HG03558 (cell line): ENCODE results near the gene UST.
"Not testable (repeated sequence)": the region's sequence is repeated elsewhere in the genome, so short reads cannot be mapped to it uniquely, and the experiment has no call there.

Experiments
- ATAC-seq: cut with Tn5 transposase; IDR thresholded peaks from one replicate; pipeline ENCODE4 v1.9.1; 2021; ENCODE audit warnings: moderate number of reproducible peaks; ENCODE audit not compliant: unreplicated experiment; ENCODE audit errors: extremely low read depth

The UST gene

DNA sequence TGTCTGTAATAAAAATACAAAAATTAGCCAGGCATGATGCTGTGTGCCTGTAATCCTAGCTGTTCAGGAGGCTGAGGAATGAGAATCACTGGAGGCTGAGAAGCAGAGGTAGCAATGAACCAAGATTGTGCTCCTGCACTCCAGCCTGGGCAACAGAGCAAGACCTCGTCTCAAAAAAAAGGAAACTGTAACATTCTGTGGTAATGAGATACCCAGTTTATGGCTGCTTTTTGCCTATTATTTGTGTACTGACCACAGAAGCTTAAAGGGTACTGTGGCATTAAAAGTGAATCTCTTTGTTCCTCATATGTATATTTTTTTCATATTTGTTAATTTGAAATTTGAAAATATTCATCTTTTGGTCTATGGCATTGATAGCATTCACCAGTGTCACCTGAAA is 185.4 kb downstream of the UST start:
- ATAC-seq: no peak

- ATAC-seq: no peak
Measured at GRCh38 chr6:148932731-148933130, 185.9 kb downstream of the UST start.

DNA sequence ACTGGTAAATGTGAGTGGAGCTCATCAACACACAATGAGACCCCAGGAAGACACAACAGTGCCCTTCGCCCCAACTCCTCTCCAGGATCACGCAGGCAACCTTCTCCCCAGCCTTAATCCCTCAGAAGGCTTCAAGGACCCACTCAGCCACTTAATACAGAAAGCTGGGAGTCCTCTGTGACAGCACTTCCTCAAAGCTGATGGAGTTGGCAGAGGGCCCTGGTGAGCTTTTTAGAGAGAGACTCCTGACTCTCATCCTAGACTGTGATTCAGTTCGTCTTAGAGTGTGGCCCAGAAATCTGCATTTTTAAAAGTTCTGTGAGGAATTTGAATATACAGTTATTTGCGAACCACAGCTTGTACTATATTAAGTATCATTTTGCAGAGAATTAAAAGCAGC is 187.7 kb downstream of the UST start:
- no peak for ATAC-seq

- no peak for ATAC-seq
Measured at GRCh38 chr6:148934961-148935360, 188.1 kb downstream of the UST start.

- no peak for ATAC-seq
Measured at GRCh38 chr6:148935705-148936435, 189.0 kb downstream of the UST start.

DNA sequence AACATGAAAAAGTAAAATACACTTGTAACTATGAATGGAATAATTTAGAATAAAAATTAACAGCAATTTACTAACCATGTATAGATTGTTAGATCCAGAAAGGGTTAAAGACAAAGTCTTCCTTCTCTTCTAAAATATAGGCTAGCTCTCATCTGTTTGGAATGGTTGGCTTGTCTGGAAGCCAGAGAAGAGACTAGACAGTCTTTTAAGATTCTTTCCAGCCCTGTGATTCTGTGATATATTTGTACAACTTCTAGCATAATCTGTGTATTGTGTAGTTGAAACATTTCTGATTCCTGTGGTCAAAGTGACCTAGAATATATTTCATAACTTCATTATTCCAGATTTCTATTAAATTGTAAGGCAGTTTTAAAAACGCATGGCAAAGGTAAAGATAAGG is 196.6 kb downstream of the UST start:
- ATAC-seq: no peak

- ATAC-seq: no peak
Measured at GRCh38 chr6:148944608-148945007, 197.8 kb downstream of the UST start.

DNA sequence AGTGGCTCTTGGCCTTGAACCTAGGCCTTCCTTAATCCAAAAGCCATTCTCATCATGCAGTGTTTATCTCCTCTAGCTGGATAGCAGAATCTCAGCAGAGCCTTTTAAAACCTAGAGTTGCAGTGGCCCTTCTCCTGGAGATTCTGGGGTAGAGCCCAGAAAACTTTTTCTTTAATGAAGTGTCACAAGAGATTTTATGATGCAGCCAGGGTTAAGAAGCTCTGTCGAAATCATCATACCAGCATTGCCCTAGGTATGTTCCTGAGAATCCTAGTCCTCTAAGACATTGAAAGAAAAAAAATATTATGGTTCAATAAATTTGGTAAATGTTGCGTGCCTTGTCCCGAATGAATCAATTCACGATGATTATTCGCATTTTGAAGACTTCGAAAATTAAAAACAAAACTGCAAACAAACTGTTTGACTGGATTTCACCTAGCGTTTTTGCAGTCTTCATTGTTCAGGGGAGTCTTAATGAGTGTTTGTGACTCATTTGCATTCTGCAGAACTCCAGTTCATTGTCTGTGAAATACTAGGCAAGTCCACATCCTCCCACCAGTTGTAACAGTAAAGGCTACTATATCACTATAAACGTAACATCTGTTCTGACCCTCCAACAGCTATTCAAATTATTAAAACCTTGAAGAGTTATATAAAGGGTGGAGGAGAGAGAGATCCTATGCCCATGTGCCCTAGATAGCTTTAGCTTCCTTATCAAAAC is 198.6 kb downstream of the UST start:
- ATAC-seq: no peak

GRCh38 chr6:148947621-148948444 is 201.0 kb downstream of the UST start:
- no peak for ATAC-seq

DNA sequence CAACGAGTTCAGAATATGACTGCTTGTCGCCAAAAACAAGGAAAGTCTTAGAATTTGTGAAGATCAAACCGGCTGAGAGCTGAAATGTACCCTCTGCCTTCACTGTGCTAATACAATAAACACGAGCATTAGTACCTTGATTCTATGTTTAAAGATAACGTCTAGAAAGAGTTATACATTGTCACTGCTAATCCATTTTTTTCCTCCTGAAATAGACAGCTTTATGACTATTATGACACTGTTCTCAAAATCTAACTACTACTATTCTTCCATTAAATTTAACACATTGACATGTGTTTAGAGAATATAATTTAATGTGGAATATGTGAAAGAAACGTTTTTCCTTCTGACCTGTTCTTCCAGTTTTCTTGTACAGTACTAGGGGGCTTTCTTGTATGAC is 204.8 kb downstream of the UST start:
- no peak for ATAC-seq

DNA sequence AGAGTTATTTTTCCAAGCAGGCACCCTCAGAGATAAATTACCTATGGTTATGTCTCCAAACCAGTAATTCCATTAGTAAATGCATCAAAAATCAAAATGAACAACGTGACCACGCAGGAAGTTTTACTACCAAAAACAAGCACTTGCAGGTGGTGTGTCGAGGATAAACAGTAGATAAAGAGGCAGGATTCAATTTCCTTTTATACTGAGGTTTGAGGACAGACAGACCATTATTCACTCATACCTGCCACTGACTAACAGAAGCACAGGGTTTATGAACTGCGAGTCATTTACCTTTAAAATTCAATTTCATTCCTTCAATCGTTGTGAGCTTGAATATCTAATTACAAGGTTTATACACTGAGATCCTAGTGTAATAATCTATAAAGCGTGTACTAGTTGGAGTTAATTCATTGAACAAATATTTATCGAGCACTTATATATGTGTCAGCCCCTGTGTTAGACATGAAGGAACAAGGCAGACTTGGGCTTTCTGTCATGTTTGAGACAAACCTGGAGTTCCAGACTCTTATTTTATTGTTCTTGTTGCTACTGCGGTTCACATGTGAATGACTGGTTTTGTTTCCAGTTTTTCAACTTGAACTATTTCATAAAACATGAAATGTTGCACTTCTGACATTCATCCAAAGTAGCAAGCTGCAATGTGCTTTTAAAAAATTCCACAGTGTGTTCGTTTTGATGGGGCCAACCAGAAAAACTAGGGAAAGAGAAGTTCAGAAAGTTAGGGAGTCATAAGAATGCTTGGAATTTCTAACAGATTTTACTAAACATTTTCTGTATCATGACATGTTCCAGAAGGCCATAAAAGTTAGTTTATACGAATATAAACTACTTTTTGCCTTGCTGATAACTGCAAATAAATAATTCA is 205.6 kb downstream of the UST start:
- ATAC-seq: no peak

GRCh38 chr6:148954461-148954860 is 207.6 kb downstream of the UST start:
- no peak for ATAC-seq

GRCh38 chr6:148954934-148955333 is 208.1 kb downstream of the UST start:
- no peak for ATAC-seq

DNA sequence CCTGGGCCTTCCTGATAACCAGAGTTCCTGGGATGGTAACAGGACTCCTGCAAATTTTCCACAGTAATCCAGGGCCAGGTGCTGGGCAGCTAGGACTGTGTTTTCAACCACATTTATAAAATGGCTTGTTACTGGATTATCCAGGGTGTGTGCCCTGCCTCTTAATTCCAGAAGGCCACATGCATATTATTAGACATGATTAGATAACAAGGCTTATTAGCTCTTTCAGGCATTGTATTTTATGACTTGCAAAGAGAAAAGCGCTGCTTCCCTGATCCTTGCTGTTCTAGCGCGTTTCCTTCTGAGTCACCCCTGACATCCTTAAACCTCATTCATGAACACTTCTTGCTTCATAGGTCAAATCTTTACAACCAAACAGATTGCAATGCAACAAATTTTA is 208.6 kb downstream of the UST start:
- no peak for ATAC-seq

DNA sequence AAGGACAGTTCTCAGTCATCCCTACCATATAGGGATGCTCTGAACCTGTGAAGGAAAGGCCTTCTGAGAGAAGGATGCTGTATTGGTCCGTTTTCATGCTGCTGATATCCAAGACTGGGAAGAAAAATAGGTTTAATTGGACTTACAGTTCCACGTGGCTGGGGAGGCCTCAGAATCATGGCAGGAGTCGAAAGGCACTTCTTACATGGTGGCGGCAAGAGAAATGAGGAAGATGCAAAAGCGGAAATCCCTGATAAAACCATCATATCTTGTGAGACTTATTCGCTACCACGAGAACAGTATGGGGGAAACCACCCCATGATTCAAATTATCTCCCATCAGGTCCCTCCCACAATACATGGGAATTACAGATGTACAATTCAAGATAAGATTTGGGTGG is 209.3 kb downstream of the UST start:
- ATAC-seq: not testable (repeated sequence)

DNA sequence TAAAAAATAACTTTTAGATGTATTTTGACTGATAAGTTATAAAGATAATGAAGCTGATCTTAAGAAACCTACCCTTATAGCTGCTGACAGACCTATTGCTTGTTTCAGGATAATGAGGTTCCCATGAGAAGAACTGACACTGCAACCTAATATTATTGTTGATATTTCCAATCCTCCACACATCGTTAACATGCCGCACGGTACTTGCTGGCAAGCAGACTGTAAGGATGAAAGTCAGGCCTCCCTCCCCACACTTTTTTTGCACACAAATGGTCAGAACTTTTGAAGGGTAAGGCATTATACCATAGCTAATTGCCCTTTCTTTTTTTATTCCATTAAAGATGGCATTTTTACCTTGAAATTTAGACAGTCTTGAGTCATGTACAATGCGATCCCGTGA is 210.9 kb downstream of the UST start:
- ATAC-seq: no peak

DNA sequence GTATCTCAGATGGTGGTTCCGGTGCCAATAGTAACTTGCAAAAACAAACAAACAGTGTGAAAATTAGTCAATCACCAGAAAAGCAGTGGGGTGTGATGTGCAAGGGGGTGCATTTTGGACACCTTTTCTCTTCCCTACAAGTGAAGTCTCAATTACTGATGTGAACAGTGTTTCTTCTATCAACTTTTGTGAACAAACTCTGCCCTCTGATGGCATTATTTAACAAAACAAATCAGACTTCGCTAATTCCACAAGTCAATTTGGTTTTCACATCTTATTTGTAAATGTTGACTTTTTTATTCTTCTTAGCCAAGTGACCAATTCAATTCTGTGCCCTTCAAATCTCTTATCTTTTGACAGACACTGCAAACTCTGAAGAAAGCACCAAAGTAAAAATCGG is 212.2 kb downstream of the UST start:
- no peak for ATAC-seq

- ATAC-seq: no peak
Measured at GRCh38 chr6:148959501-148959900, 212.7 kb downstream of the UST start.

GRCh38 chr6:148962854-148963515 is 216.2 kb downstream of the UST start:
- no peak for ATAC-seq

GRCh38 chr6:148963738-148964137 is 216.9 kb downstream of the UST start:
- no peak for ATAC-seq
